Effector memory CD4-positive, alpha-beta T cell (primary cell): ENCODE data around the gene CTPS1.

ENCODE experiments used
- DNase-seq, 3 donors: peaks; one replicate each; pipeline ENCODE4 v3.0.0-alpha.2; 2020
- H3K27ac ChIP-seq: 2 replicates; pipeline ENCODE4 v1.7.0; 2013; ENCODE audit warnings: mild to moderate bottlenecking, low read length, moderate library complexity; ENCODE audit not compliant: insufficient read depth, poor library complexity, severe bottlenecking
- H3K27me3 ChIP-seq: replicated peaks from 2 replicates; pipeline ENCODE4 v1.7.0; 2013; ENCODE audit warnings: mild to moderate bottlenecking, low read length; ENCODE audit not compliant: insufficient read depth, control insufficient read depth, poor library complexity, severe bottlenecking
- H3K36me3 ChIP-seq: 2 replicates; pipeline ENCODE4 v1.7.0; 2013; ENCODE audit warnings: mild to moderate bottlenecking, low read length, moderate library complexity; ENCODE audit not compliant: control insufficient read depth, insufficient read depth
- H3K4me1 ChIP-seq: 2 replicates; pipeline ENCODE4 v1.7.0; 2013; ENCODE audit warnings: low read length, mild to moderate bottlenecking; ENCODE audit not compliant: control insufficient read depth, insufficient read depth, poor library complexity, severe bottlenecking
- H3K4me3 ChIP-seq: 2 replicates; pipeline ENCODE4 v1.7.0; 2013; ENCODE audit warnings: low read length, low read depth, mild to moderate bottlenecking; ENCODE audit not compliant: insufficient read depth, poor library complexity, severe bottlenecking
- H3K9me3 ChIP-seq: 2 replicates; pipeline ENCODE4 v1.7.0; 2013; ENCODE audit warnings: mild to moderate bottlenecking, low read length, moderate library complexity; ENCODE audit not compliant: control insufficient read depth
- total RNA-seq, 3 donors: gene quantifications; one replicate each; lab custom pipeline; 2026; lab: John Stamatoyannopoulos, UW

The CTPS1 gene
- 47.0 to 56.4 (median 50.7) reads per million in 3 donors for total RNA-seq

GRCh38 chr1:40979241-40980067 lies at the start of gene CTPS1:
Gene CTPS1 (plus strand): TSS chr1:40979696. CDS start chr1:40983291, 3,595 bp downstream.
- peaks cover 5% of the 10 kb centered on the region for H3K36me3 ChIP-seq
- H3K27ac ChIP-seq = peak within 1 kb of the TSS; percentile 95
- H3K9me3 ChIP-seq = no peaks in the 10 kb centered on the region
- peaks cover 7% of the 10 kb centered on the region for H3K4me1 ChIP-seq
- H3K27me3 ChIP-seq = no peaks in the 10 kb centered on the region
- H3K4me3 ChIP-seq = peak within 1 kb of the TSS; percentile 86
- peak; percentile 88 to 91 (median 90) for DNase-seq

GRCh38 chr1:40930174-40930964 lies 49.1 kb upstream of the CTPS1 start:
- no peak overlapping the region for H3K27ac ChIP-seq
- no peaks in the 10 kb centered on the region for H3K36me3 ChIP-seq
- H3K4me1 ChIP-seq = no peaks in the 10 kb centered on the region
- H3K4me3 ChIP-seq = no peak overlapping the region
- no peaks in the 10 kb centered on the region for H3K27me3 ChIP-seq
- no peak for DNase-seq
- H3K9me3 ChIP-seq = no peaks in the 10 kb centered on the region

- H3K27ac ChIP-seq = no peak overlapping the region
- DNase-seq = no peak
- no peaks in the 10 kb centered on the region for H3K36me3 ChIP-seq
- no peak overlapping the region for H3K4me3 ChIP-seq
- no peaks in the 10 kb centered on the region for H3K9me3 ChIP-seq
- H3K4me1 ChIP-seq = no peaks in the 10 kb centered on the region
- no peaks in the 10 kb centered on the region for H3K27me3 ChIP-seq
Measured at GRCh38 chr1:40931601-40932000, 47.9 kb upstream of the CTPS1 start.

- H3K27ac ChIP-seq = no peak overlapping the region
- H3K9me3 ChIP-seq = no peaks in the 10 kb centered on the region
- no peak for DNase-seq
- H3K27me3 ChIP-seq = no peaks in the 10 kb centered on the region
- no peak overlapping the region for H3K4me3 ChIP-seq
- no peaks in the 10 kb centered on the region for H3K4me1 ChIP-seq
- H3K36me3 ChIP-seq = no peaks in the 10 kb centered on the region
Measured at GRCh38 chr1:40932006-40932405, 47.5 kb upstream of the CTPS1 start.

- Histone ChIP-seq H3K36me3 (no peaks in the 10 kb centered on the region), H3K27ac (no peak overlapping the region), H3K4me3 (no peak overlapping the region), H3K27me3 (no peaks in the 10 kb centered on the region), H3K9me3 (no peaks in the 10 kb centered on the region), H3K4me1 (no peaks in the 10 kb centered on the region)
- DNase-seq = no peak
Measured at GRCh38 chr1:40936931-40937339, 42.6 kb upstream of the CTPS1 start.

- no peak for DNase-seq
- no peaks in the 10 kb centered on the region for H3K9me3 ChIP-seq
- H3K4me1 ChIP-seq = no peaks in the 10 kb centered on the region
Measured at GRCh38 chr1:40938393-40938792, 41.1 kb upstream of the CTPS1 start.

GRCh38 chr1:40939320-40940059 lies 40.0 kb upstream of the CTPS1 start:
- Histone ChIP-seq H3K4me3 (no peak overlapping the region), H3K27ac (no peak overlapping the region), H3K9me3 (no peaks in the 10 kb centered on the region), H3K27me3 (no peaks in the 10 kb centered on the region), H3K36me3 (no peaks in the 10 kb centered on the region), H3K4me1 (no peaks in the 10 kb centered on the region)
- no peak for DNase-seq

More at GRCh38 chr1:40938393-40938792, 41.1 kb upstream of the CTPS1 start:
- no peak overlapping the region for H3K4me3 ChIP-seq
- no peak overlapping the region for H3K27ac ChIP-seq
- H3K36me3 ChIP-seq = no peaks in the 10 kb centered on the region
- H3K27me3 ChIP-seq = no peaks in the 10 kb centered on the region

- peaks cover 3% of the 10 kb centered on the region for H3K27me3 ChIP-seq
- H3K4me3 ChIP-seq = no peak overlapping the region
- H3K27ac ChIP-seq = no peak overlapping the region
- no peaks in the 10 kb centered on the region for H3K36me3 ChIP-seq
- H3K9me3 ChIP-seq = no peaks in the 10 kb centered on the region
- no peak for DNase-seq
- H3K4me1 ChIP-seq = peaks cover 3% of the 10 kb centered on the region
Measured at GRCh38 chr1:40944326-40944725, 35.2 kb upstream of the CTPS1 start.

DNA sequence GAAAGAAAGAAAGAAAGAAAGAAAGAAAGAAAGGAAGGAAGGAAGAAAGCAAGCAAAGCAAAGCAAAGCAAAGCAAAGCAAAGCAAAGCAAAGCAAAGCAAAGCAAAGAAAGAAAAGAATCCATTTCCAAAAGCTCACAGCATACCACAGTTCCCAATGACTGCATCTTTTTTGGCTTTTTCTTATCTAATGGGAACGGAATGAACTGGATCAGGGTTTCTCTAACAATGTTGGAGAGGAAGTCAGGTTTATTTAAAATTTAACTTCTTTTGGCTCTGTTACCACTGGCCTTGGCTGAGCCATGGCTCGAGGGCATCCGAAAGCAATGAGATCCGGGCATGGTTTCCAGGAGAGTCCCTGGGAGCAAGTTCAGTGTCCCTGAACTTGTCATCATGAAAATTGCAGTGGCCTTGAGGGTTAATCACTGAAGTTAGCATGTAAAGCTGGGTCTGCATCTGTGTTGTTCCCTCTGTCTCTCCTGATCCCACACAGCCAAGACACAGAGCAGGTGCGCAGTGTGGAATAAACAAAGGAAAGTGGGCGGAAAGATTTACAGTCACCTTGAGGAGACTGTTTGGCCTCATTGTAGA lies 34.6 kb upstream of the CTPS1 start:
- H3K4me3 ChIP-seq = no peak overlapping the region
- H3K4me1 ChIP-seq = peaks cover 3% of the 10 kb centered on the region
- DNase-seq = no peak
- H3K9me3 ChIP-seq = no peaks in the 10 kb centered on the region
- no peak overlapping the region for H3K27ac ChIP-seq
- H3K27me3 ChIP-seq = peaks cover 3% of the 10 kb centered on the region
- H3K36me3 ChIP-seq = no peaks in the 10 kb centered on the region
